Activated CD4-positive, CD25-positive, alpha-beta regulatory T cell treated with anti-CD3 and anti-CD28 coated beads, Interleukin-2, amount 50 U/mL, for 72 hours (primary cell): ENCODE measurements around the gene CCNL2.

ENCODE experiments used
- DNase-seq: peaks from one replicate; pipeline ENCODE4 v3.0.0; 2021

Gene CCNL2

GRCh38 chr1:1354271-1355247 lies 44.6 kb downstream of the CCNL2 start:
- no peak for DNase-seq

GRCh38 chr1:1353389-1354151 lies 45.6 kb downstream of the CCNL2 start:
- DNase-seq, result no peak

GRCh38 chr1:1352786-1353388 lies 46.2 kb downstream of the CCNL2 start:
- no peak for DNase-seq

GRCh38 chr1:1351511-1352427 lies 47.4 kb downstream of the CCNL2 start:
- DNase-seq, result no peak

GRCh38 chr1:1349256-1350012 lies 49.7 kb downstream of the CCNL2 start, which contains the start of gene DVL1:
DVL1 (minus strand) TSS chr1:1349418; CDS start chr1:1349065, 353 bp downstream.
- peak; percentile 80 for DNase-seq

- DNase-seq, result no peak
These were observed 50.5 kb downstream of the CCNL2 start for GRCh38 chr1:1348420-1349255.

- DNase-seq, result no peak
These were observed 51.3 kb downstream of the CCNL2 start for GRCh38 chr1:1347663-1348419.

GRCh38 chr1:1347026-1347595 lies 52.0 kb downstream of the CCNL2 start:
- DNase-seq, result no peak

GRCh38 chr1:1346501-1346890 lies 52.6 kb downstream of the CCNL2 start:
- no peak for DNase-seq

- DNase-seq, result no peak
These were observed 53.2 kb downstream of the CCNL2 start for GRCh38 chr1:1345860-1346500.

- DNase-seq, result no peak
These were observed 53.8 kb downstream of the CCNL2 start for GRCh38 chr1:1345384-1345783.

GRCh38 chr1:1344655-1345361 lies 54.3 kb downstream of the CCNL2 start:
- DNase-seq, result no peak

GRCh38 chr1:1343811-1344421 lies 55.2 kb downstream of the CCNL2 start:
- DNase-seq, result no peak

- DNase-seq, result no peak
These were observed 56.5 kb downstream of the CCNL2 start for GRCh38 chr1:1342584-1343115.

- no peak for DNase-seq
These were observed 57.0 kb downstream of the CCNL2 start for GRCh38 chr1:1342061-1342562.

- DNase-seq, result no peak
These were observed 57.5 kb downstream of the CCNL2 start for GRCh38 chr1:1341549-1342021.
